ENCODE measurements around the gene FBXW7.
A peak's percentile ranks its signal among the peaks of the same experiment; 100 is the strongest.

Gene FBXW7

GRCh38 chr4:152535903-152536544 lies at the start of gene FBXW7:
TSS of gene FBXW7 (minus strand) at chr4:152536092. CDS start at chr4:152411803, 124,289 bp downstream.
- H3K27me3 ChIP-seq (ENCODE audit: insufficient read depth, low read length, poor library complexity, severe bottlenecking) = no peaks in the 10 kb centered on the region
- H3K9ac ChIP-seq (ENCODE audit: low read depth, low read length, poor library complexity, severe bottlenecking) = peak within 1 kb of the TSS; percentile 79
- no peak for TF ChIP-seq EZH2phosphoT487 (IDR thresholded peaks at IDR 0.05; ENCODE audit: borderline replicate concordance)
- no peak for TF ChIP-seq CTCF (conservative IDR thresholded peaks at IDR 0.05; ENCODE audit: low read length)
- H3F3A ChIP-seq (ENCODE audit: low read depth) = no peaks in the 10 kb centered on the region
- peaks cover 3% of the 10 kb centered on the region; the same call in 1 of the 2 replicates for H3K36me3 ChIP-seq (ENCODE audit: insufficient read depth, low read length)
- H3K4me3 ChIP-seq (ENCODE audit: low read length, poor library complexity, severe bottlenecking) = peak within 1 kb of the TSS; percentile 82
- peaks cover 52% of the 10 kb centered on the region for H3K4me1 ChIP-seq (ENCODE audit: insufficient read depth, low read length, poor library complexity, severe bottlenecking)
- H3K79me2 ChIP-seq (ENCODE audit: insufficient read depth, low read length) = peaks cover 82% of the 10 kb centered on the region
- H2AFZ ChIP-seq (ENCODE audit: low read length) = peak within 1 kb of the TSS; percentile 74
- H4K20me1 ChIP-seq (ENCODE audit: insufficient read depth, low read length, poor library complexity, severe bottlenecking) = peaks cover 55% of the 10 kb centered on the region
- H3K4me2 ChIP-seq (ENCODE audit: low read depth, low read length, poor library complexity, severe bottlenecking) = peak within 1 kb of the TSS; percentile 87
- H3K9me2 ChIP-seq (replicated peaks; ENCODE audit: low read depth, low read length) = no peaks in the 10 kb centered on the region
- no peaks in the 10 kb centered on the region; the same call in 1 of the 2 replicates for H3K9me3 ChIP-seq (ENCODE audit: insufficient read depth, low read depth, low read length)

GRCh38 chr4:152585023-152585441 lies 49.1 kb upstream of the FBXW7 start:
- Histone ChIP-seq H3K79me2 (ENCODE audit: insufficient read depth, low read length) (no peaks in the 10 kb centered on the region), H2AFZ (ENCODE audit: low read length) (peak overlapping the region; percentile 53), H3K36me3 (ENCODE audit: insufficient read depth, low read length) (no peaks in the 10 kb centered on the region), H3K9ac (ENCODE audit: low read depth, low read length, poor library complexity, severe bottlenecking) (peak overlapping the region; percentile 28), H3K9me2 (replicated peaks; ENCODE audit: low read depth, low read length) (no peaks in the 10 kb centered on the region), H4K20me1 (ENCODE audit: insufficient read depth, low read length, poor library complexity, severe bottlenecking) (no peaks in the 10 kb centered on the region), H3K4me1 (ENCODE audit: insufficient read depth, low read length, poor library complexity, severe bottlenecking) (no peaks in the 10 kb centered on the region), H3K27me3 (ENCODE audit: insufficient read depth, low read length, poor library complexity, severe bottlenecking) (no peaks in the 10 kb centered on the region), H3K9me3 (ENCODE audit: insufficient read depth, low read depth, low read length) (no peaks in the 10 kb centered on the region), H3K4me2 (ENCODE audit: low read depth, low read length, poor library complexity, severe bottlenecking) (peak overlapping the region; percentile 62), H3F3A (ENCODE audit: low read depth) (no peaks in the 10 kb centered on the region), H3K4me3 (ENCODE audit: low read length, poor library complexity, severe bottlenecking) (peak overlapping the region; percentile 24)
- TF ChIP-seq EZH2phosphoT487 (IDR thresholded peaks at IDR 0.05; ENCODE audit: borderline replicate concordance) (no peak), CTCF (conservative IDR thresholded peaks at IDR 0.05; ENCODE audit: low read length) (no peak)

- Histone ChIP-seq H3K9ac (ENCODE audit: low read depth, low read length, poor library complexity, severe bottlenecking) (no peak overlapping the region), H3K9me3 (ENCODE audit: insufficient read depth, low read depth, low read length) (no peaks in the 10 kb centered on the region), H4K20me1 (ENCODE audit: insufficient read depth, low read length, poor library complexity, severe bottlenecking) (no peaks in the 10 kb centered on the region), H3K27me3 (ENCODE audit: insufficient read depth, low read length, poor library complexity, severe bottlenecking) (no peaks in the 10 kb centered on the region), H3F3A (ENCODE audit: low read depth) (no peaks in the 10 kb centered on the region), H3K4me2 (ENCODE audit: low read depth, low read length, poor library complexity, severe bottlenecking) (no peak overlapping the region), H3K36me3 (ENCODE audit: insufficient read depth, low read length) (no peaks in the 10 kb centered on the region), H3K9me2 (replicated peaks; ENCODE audit: low read depth, low read length) (no peaks in the 10 kb centered on the region), H3K4me1 (ENCODE audit: insufficient read depth, low read length, poor library complexity, severe bottlenecking) (no peaks in the 10 kb centered on the region), H2AFZ (ENCODE audit: low read length) (no peak overlapping the region), H3K79me2 (ENCODE audit: insufficient read depth, low read length) (no peaks in the 10 kb centered on the region), H3K4me3 (ENCODE audit: low read length, poor library complexity, severe bottlenecking) (no peak overlapping the region)
- TF ChIP-seq EZH2phosphoT487 (IDR thresholded peaks at IDR 0.05; ENCODE audit: borderline replicate concordance) = no peak
- peak; percentile 21; the same call in 1 of the 2 replicates for TF ChIP-seq CTCF (conservative IDR thresholded peaks at IDR 0.05; ENCODE audit: low read length)
These were observed 45.8 kb upstream of the FBXW7 start for GRCh38 chr4:152581536-152582160.

Data from Loucy (cell line).